ENCODE measurements around the gene TMEM63A.

GRCh38 chr1:225866981-225867380 lies 15.2 kb downstream of the TMEM63A start:
- TF ChIP-seq CTCF (IDR thresholded peaks at IDR 0.05; ENCODE audit: borderline replicate concordance, extremely low read depth, low read length, poor library complexity, severe bottlenecking) (no peak), EZH2 (IDR thresholded peaks at IDR 0.05; ENCODE audit: borderline replicate concordance, low read depth, low read length, severe bottlenecking) (no peak)

Measured in DND-41 (cell line).